SK-N-SH treated with all-trans-retinoic acid at 6 μM for 48 hours (cell line): ENCODE results near the gene SYT8.

Experiments
- ESRRG ChIP-seq: fragments of 250-450 bp; sonication (Bioruptor Pico); IDR thresholded peaks from 2 replicates; pipeline ENCODE4 v1.6.1; 2021; ENCODE audit warnings: mild to moderate bottlenecking
- GLIS3 ChIP-seq: fragments of 250-450 bp; sonication (Bioruptor Pico); IDR thresholded peaks from 2 replicates; pipeline ENCODE4 v1.5.0; 2020; ENCODE audit warnings: mild to moderate bottlenecking, moderate library complexity
- POU6F1 ChIP-seq: fragments of 250-450 bp; sonication (Bioruptor Pico); IDR thresholded peaks from 2 replicates; pipeline ENCODE4 v1.8.0; 2021; ENCODE audit warnings: low read depth, mild to moderate bottlenecking, moderate library complexity, borderline replicate concordance
- TSHZ2 ChIP-seq: fragments of 250-450 bp; sonication (Bioruptor Pico); IDR thresholded peaks from 2 replicates; pipeline ENCODE4 v1.5.0; 2020; ENCODE audit warnings: mild to moderate bottlenecking, moderate library complexity
- ZFP30 ChIP-seq: fragments of 450-650 bp; formaldehyde crosslinking; IDR thresholded peaks from 2 replicates; pipeline ENCODE4 v1.5.0; 2022; ENCODE audit warnings: mild to moderate bottlenecking, moderate library complexity

GRCh38 chr11:1825039-1825740 lies 9.6 kb upstream of the SYT8 start:
- TF ChIP-seq GLIS3 (CRISPR knock-in tag), result no peak
- no peak for TF ChIP-seq POU6F1 (CRISPR knock-in tag)
- no peak for TF ChIP-seq TSHZ2 (CRISPR knock-in tag)
- no peak for TF ChIP-seq ZFP30 (CRISPR knock-in tag)
- TF ChIP-seq ESRRG (CRISPR knock-in tag), result no peak
